Measurements from ENCODE around the gene SMC1B.

DNA sequence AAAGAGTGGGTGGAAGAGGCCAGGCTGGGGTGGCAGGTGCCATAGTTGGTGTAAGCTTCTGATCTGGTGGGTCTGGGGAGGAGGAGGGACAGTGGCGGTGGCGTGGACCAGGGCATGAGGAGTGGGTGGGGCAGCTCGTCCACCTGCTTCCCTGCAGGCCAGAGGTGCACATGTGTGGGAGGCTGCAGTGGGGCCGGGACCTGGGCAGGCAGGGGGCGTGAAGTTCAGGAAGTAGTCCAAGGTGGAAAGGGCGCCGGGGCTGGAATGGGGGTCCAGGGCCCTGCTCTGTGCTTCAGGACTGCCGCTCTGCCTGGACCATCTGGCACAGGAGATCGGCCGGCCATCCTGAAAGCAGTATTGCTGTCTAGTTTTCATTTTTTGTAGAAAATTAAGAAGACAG lies 16.0 kb upstream of the SMC1B start:
- TF ChIP-seq, protein P1, sequence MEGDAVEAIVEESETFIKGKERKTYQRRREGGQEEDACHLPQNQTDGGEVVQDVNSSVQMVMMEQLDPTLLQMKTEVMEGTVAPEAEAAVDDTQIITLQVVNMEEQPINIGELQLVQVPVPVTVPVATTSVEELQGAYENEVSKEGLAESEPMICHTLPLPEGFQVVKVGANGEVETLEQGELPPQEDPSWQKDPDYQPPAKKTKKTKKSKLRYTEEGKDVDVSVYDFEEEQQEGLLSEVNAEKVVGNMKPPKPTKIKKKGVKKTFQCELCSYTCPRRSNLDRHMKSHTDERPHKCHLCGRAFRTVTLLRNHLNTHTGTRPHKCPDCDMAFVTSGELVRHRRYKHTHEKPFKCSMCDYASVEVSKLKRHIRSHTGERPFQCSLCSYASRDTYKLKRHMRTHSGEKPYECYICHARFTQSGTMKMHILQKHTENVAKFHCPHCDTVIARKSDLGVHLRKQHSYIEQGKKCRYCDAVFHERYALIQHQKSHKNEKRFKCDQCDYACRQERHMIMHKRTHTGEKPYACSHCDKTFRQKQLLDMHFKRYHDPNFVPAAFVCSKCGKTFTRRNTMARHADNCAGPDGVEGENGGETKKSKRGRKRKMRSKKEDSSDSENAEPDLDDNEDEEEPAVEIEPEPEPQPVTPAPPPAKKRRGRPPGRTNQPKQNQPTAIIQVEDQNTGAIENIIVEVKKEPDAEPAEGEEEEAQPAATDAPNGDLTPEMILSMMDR (IDR thresholded peaks at IDR 0.05; ENCODE audit: insufficient read depth, low read length, poor library complexity, severe bottlenecking), result no peak
- TF ChIP-seq EZH2phosphoT487 (conservative IDR thresholded peaks at IDR 0.05; ENCODE audit: low read length), result no peak

All from SU-DHL-6 (cell line).